Tibial artery (tissue), 4 donors: Measurements from ENCODE around the gene CTNS.

ENCODE experiments used
- DNase-seq, 2 donors: peaks; one replicate each; pipeline ENCODE4 v3.0.0-alpha.2; 2019
- H3K27ac ChIP-seq, 2 donors: fragments of 200-600 bp; sonication (generic) in 1 of 2; 1 replicate in 1 of 2; 2 replicates in 1 of 2; pipeline ENCODE4 v1.5.1; 2018 to 2019; ENCODE audit warnings: mild to moderate bottlenecking in 1 of 2
- H3K27me3 ChIP-seq, 2 donors: fragments of 200-600 bp; sonication (generic) in 1 of 2; one replicate each; pipeline versions ENCODE4 v1.5.1 to v1.6.0; 2016 to 2019
- H3K36me3 ChIP-seq, 3 donors: fragments of 200-600 bp; sonication (generic) in 2 of 3; one replicate each; pipeline ENCODE4 v1.5.1; 2016 to 2019; ENCODE audit warnings: mild to moderate bottlenecking in 2 of 3
- H3K4me1 ChIP-seq, 4 donors: fragments of 200-600 bp; sonication (generic) in 2 of 4; 1 replicate in 3 of 4; 2 replicates in 1 of 4; pipeline ENCODE4 v1.5.1; 2016 to 2019
- H3K4me3 ChIP-seq, 2 donors: fragments of 200-600 bp; sonication (generic) in 1 of 2; 1 replicate in 1 of 2; 2 replicates in 1 of 2; pipeline ENCODE4 v1.5.1; 2018 to 2019; ENCODE audit warnings: mild to moderate bottlenecking in 2 of 2
- H3K9me3 ChIP-seq, 3 donors: fragments of 200-600 bp; sonication (generic) in 1 of 3; one replicate each; pipeline ENCODE4 v1.5.1; 2016 to 2019
- CTCF ChIP-seq, 2 experiments: fragments of 200-600 bp in 1 of 2; fragments of 450-650 bp in 1 of 2; IDR thresholded peaks; one replicate each; pipeline ENCODE4 v1.5.1; 2017 to 2019; ENCODE audit warnings: antibody characterized with exemption in 2 of 2, mild to moderate bottlenecking in 1 of 2, moderate library complexity in 1 of 2
- intact Hi-C: fragments of 100-400 bp; cut with DNase I; formaldehyde crosslinking; loops from one replicate; pipeline ENCODE4 v1.15.0; 2023; ENCODE audit warnings: low total_unique reads

Gene CTNS

GRCh38 chr17:3645310-3645709 is 8.8 kb downstream of the CTNS start:
- Histone ChIP-seq H3K9me3 (no peaks in the 10 kb centered on the region), H3K27ac (no peak overlapping the region), H3K36me3 (peaks cover 14 to 82% (median 18%) of the 10 kb centered on the region in 3 donors), H3K4me3 (no peak overlapping the region), H3K27me3 (no peaks in the 10 kb centered on the region), H3K4me1 (no peaks in the 10 kb centered on the region)
- TF ChIP-seq CTCF (IDR thresholded peaks at IDR 0.05) = no peak
- intact Hi-C loops = no loop called here
- DNase-seq = no peak

GRCh38 chr17:3647251-3647650 is 10.7 kb downstream of the CTNS start:
- no peak for TF ChIP-seq CTCF (IDR thresholded peaks at IDR 0.05)
- intact Hi-C loops = no loop called here
- H3K27me3 ChIP-seq = no peaks in the 10 kb centered on the region

GRCh38 chr17:3647769-3648555 is 11.4 kb downstream of the CTNS start:
- no peak for DNase-seq
- Histone ChIP-seq H3K4me3 (no peak overlapping the region), H3K27ac (no peak overlapping the region), H3K9me3 (no peaks in the 10 kb centered on the region), H3K27me3 (no peaks in the 10 kb centered on the region), H3K4me1 (no peaks in the 10 kb centered on the region), H3K36me3 (peaks cover 14 to 69% (median 18%) of the 10 kb centered on the region in 3 donors)
- TF ChIP-seq CTCF (IDR thresholded peaks at IDR 0.05) = no peak
- intact Hi-C loops = no loop called here

More at GRCh38 chr17:3647251-3647650, 10.7 kb downstream of the CTNS start:
- H3K36me3 ChIP-seq = peaks cover 14 to 75% (median 18%) of the 10 kb centered on the region in 3 donors
- H3K4me1 ChIP-seq = no peaks in the 10 kb centered on the region
- no peaks in the 10 kb centered on the region for H3K9me3 ChIP-seq
- no peak overlapping the region for H3K27ac ChIP-seq
- no peak for DNase-seq
- H3K4me3 ChIP-seq = no peak overlapping the region

GRCh38 chr17:3655766-3656165 is 19.2 kb downstream of the CTNS start:
- TF ChIP-seq CTCF (IDR thresholded peaks at IDR 0.05) = no peak
- H3K36me3 ChIP-seq = peaks cover 0 to 19% (median 0%) of the 10 kb centered on the region in 3 donors
- intact Hi-C loops = no loop called here

GRCh38 chr17:3656353-3656752 is 19.8 kb downstream of the CTNS start:
- intact Hi-C loops = no loop called here
- no peak for TF ChIP-seq CTCF (IDR thresholded peaks at IDR 0.05)
- H3K4me3 ChIP-seq = no peak overlapping the region
- no peaks in the 10 kb centered on the region for H3K9me3 ChIP-seq
- peaks cover 0 to 32% (median 31%) of the 10 kb centered on the region in 4 donors for H3K4me1 ChIP-seq
- H3K27me3 ChIP-seq = no peaks in the 10 kb centered on the region
- DNase-seq = no peak
- H3K27ac ChIP-seq = no peak overlapping the region
- H3K36me3 ChIP-seq = peaks cover 0 to 20% (median 0%) of the 10 kb centered on the region in 3 donors

More at GRCh38 chr17:3655766-3656165, 19.2 kb downstream of the CTNS start:
- no peak for DNase-seq
- Histone ChIP-seq H3K4me1 (peaks cover 0 to 32% (median 27%) of the 10 kb centered on the region in 4 donors), H3K9me3 (no peaks in the 10 kb centered on the region), H3K4me3 (no peak overlapping the region), H3K27ac (no peak overlapping the region), H3K27me3 (no peaks in the 10 kb centered on the region)
